Lung (tissue), 12 donors: ENCODE results near the gene TSPAN17. TPM values are rescaled to one million over a fixed set of nuclear protein-coding genes. Genes with fewer than 3 reads are reported as not detected.
"Not testable (repeated sequence)": the region's sequence is repeated elsewhere in the genome, so short reads cannot be mapped to it uniquely, and the experiment has no call there.

Source experiments
- ATAC-seq: fragments of 200-7000 bp; cut with Tn5 transposase; one replicate; pipeline ENCODE4 v1.9.1; 2020; ENCODE audit warnings: moderate number of reproducible peaks; ENCODE audit not compliant: insufficient read depth, low FRiP score
- DNase-seq, 3 donors: peaks; one replicate each; pipeline ENCODE4 v3.0.0-alpha.2; 2013 to 2017
- H3K27ac ChIP-seq, 2 donors: one replicate each; pipeline ENCODE4 v1.5.1; 2013; ENCODE audit warnings: mild to moderate bottlenecking in 2 of 2, moderate library complexity in 2 of 2, control low read depth in 1 of 2, inconsistent platforms in 1 of 2, low read depth in 1 of 2, low read length in 1 of 2
- H3K27me3 ChIP-seq, 3 donors: one replicate each; pipeline ENCODE4 v1.5.1; 2013; ENCODE audit warnings: low read length in 2 of 3; ENCODE audit not compliant: control insufficient read depth in 3 of 3, insufficient read depth in 3 of 3
- H3K36me3 ChIP-seq, 4 donors: one replicate each; pipeline ENCODE4 v1.5.1; 2013; ENCODE audit warnings: low read length in 4 of 4, mild to moderate bottlenecking in 1 of 4, moderate library complexity in 1 of 4; ENCODE audit not compliant: control insufficient read depth in 4 of 4, insufficient read depth in 4 of 4
- H3K4me1 ChIP-seq, 5 donors: one replicate each; pipeline ENCODE4 v1.5.1; 2013; ENCODE audit warnings: low read length in 5 of 5, mild to moderate bottlenecking in 2 of 5, moderate library complexity in 1 of 5; ENCODE audit not compliant: control insufficient read depth in 5 of 5, insufficient read depth in 5 of 5
- H3K4me3 ChIP-seq: one replicate; pipeline ENCODE4 v1.5.1; 2013; ENCODE audit warnings: mild to moderate bottlenecking, control low read depth, moderate library complexity
- H3K9ac ChIP-seq, 2 donors: one replicate each; pipeline ENCODE4 v1.5.1; 2013; ENCODE audit warnings: low read length in 2 of 2, control low read depth in 1 of 2; ENCODE audit not compliant: insufficient read depth in 1 of 2
- H3K9me3 ChIP-seq, 4 donors: one replicate each; pipeline ENCODE4 v1.5.1; 2013; ENCODE audit warnings: low read length in 3 of 4, mild to moderate bottlenecking in 1 of 4, moderate library complexity in 1 of 4; ENCODE audit not compliant: control insufficient read depth in 4 of 4, insufficient read depth in 3 of 4
- CTCF ChIP-seq: IDR thresholded peaks from 2 replicates; pipeline ENCODE4 v1.5.1; 2012; ENCODE audit warnings: mild to moderate bottlenecking; ENCODE audit errors: control extremely low read depth, extremely low read depth
- WGBS, 2 donors: extraction: QIAGEN DNeasy Blood & Tissue Kit; methylation state at CpG; one replicate each; pipeline ENCODE4 v1.1.7; 2013; 5-methylcytosine and 5-hydroxymethylcytosine counted together
- polyA plus RNA-seq, 2 donors: library from polyadenylated mRNA; stranded (reverse); fragments of 200-250 nt; gene quantifications; one replicate each; pipeline ENCODE4 v1.2.1, GENCODE V29; 2013
- total RNA-seq, 2 donors: library from RNA; depleted of rRNA in 1 of 2; stranded (reverse); fragments of >200 nt in 1 of 2; gene quantifications; one replicate each; pipeline ENCODE4 v1.2.1, GENCODE V29; 2014 to 2021
- donor health status: control.
- donor health status: control.
- donor health status: Bipolar disorder and iron deficiency.
- donor health status: healthy.
- donor health status: DM: yes; HTN: yes; CAD: no.

The TSPAN17 gene
- total and polyA plus RNA-seq, 4 donors: 14.8 to 37.4 (median 27.8) TPM

GRCh38 chr5:176697934-176698538, 50.8 kb downstream of the TSPAN17 start:
- Histone ChIP-seq H3K4me1 (peaks cover 0 to 10% (median 0%) of the 10 kb centered on the region in 5 donors), H3K9ac (no peak overlapping the region), H3K27me3 (peaks cover 5 to 22% (median 11%) of the 10 kb centered on the region in 3 donors), H3K9me3 (no peaks in the 10 kb centered on the region), H3K36me3 (no peaks in the 10 kb centered on the region), H3K4me3 (no peak overlapping the region), H3K27ac (no peak overlapping the region)
- DNase-seq (no peak), ATAC-seq (no peak)
- no peak for TF ChIP-seq CTCF
- 22 to 26% methylated on average over 9 of the region's 9 CpGs for WGBS, 2 donors

- WGBS, 2 donors: 89% methylated on average over 5 of the region's 5 CpGs
- not testable (repeated sequence) for H3K4me3 ChIP-seq, H3K27ac ChIP-seq, ATAC-seq, DNase-seq, H3K9ac ChIP-seq, H3K9me3 ChIP-seq, H3K4me1 ChIP-seq, H3K36me3 ChIP-seq
- peaks cover 5 to 20% (median 11%) of the 10 kb centered on the region in 3 donors for H3K27me3 ChIP-seq
Observed at GRCh38 chr5:176699446-176699845, 52.2 kb downstream of the TSPAN17 start.

GRCh38 chr5:176700239-176700847, 53.1 kb downstream of the TSPAN17 start:
- H3K27ac ChIP-seq: no peak overlapping the region
- H3K9ac ChIP-seq: no peak overlapping the region
- H3K27me3 ChIP-seq: peaks cover 5 to 20% (median 11%) of the 10 kb centered on the region in 3 donors
- no peaks in the 10 kb centered on the region for H3K36me3 ChIP-seq
- no peak for TF ChIP-seq CTCF
- DNase-seq (peak in 2 of 3 donors; percentile 21 to 42), ATAC-seq (no peak)
- no peaks in the 10 kb centered on the region for H3K9me3 ChIP-seq
- H3K4me1 ChIP-seq: peaks cover 0 to 10% (median 0%) of the 10 kb centered on the region in 5 donors
- no peak overlapping the region for H3K4me3 ChIP-seq
- WGBS, 2 donors: 19 to 23% methylated on average over 16 of the region's 16 CpGs
